AG20443 (cell line): ENCODE measurements around the gene FICD.

Source experiments
- DNase-seq: peaks from one replicate; pipeline ENCODE4 v3.0.0; 2012; ENCODE audit warnings: low spot score, mixed read lengths

Gene FICD

DNA sequence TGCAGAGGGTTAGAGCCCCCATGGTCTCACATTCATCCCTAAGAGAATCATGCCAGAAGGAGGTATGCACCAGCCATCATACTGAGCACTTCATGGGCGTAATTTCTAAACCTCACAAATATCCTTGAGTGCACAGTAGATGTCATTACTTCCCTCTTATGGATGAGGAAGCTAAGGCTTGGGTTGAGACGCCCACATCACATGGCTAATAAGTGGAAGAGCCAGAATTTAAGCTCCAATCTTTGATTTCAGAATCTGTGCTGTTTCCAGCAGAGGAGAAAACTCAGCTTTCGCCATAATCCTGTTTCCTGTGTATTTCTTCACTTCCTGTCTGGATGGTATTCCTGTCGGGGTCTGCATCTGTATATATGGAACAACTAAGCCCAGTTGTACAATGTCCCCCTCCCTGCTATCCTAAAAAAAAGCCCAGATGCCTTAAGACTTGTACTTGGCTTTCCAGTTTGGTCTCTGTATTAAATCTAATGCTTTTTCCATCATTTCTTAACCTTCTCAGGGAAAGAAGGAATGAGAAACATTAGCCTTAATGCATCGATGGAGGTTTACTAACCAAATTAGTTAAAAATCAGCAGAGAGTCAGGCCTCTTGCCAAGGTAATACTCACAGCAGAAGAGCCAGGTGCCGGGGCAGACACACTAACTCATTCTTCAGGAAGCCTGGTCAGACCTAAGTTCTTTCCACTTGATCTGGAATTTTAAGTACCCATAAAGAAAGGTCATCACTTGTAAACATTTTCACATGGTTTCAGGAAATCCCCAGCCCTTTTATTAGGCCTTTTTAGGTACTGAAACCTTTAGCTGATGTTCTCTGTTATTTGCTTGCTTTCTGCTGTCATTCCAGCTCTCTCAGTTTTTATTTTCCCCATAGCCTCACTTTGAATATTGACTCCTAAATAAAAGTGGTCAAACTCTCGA is 52.6 kb downstream of the FICD start:
- DNase-seq, result no peak

DNA sequence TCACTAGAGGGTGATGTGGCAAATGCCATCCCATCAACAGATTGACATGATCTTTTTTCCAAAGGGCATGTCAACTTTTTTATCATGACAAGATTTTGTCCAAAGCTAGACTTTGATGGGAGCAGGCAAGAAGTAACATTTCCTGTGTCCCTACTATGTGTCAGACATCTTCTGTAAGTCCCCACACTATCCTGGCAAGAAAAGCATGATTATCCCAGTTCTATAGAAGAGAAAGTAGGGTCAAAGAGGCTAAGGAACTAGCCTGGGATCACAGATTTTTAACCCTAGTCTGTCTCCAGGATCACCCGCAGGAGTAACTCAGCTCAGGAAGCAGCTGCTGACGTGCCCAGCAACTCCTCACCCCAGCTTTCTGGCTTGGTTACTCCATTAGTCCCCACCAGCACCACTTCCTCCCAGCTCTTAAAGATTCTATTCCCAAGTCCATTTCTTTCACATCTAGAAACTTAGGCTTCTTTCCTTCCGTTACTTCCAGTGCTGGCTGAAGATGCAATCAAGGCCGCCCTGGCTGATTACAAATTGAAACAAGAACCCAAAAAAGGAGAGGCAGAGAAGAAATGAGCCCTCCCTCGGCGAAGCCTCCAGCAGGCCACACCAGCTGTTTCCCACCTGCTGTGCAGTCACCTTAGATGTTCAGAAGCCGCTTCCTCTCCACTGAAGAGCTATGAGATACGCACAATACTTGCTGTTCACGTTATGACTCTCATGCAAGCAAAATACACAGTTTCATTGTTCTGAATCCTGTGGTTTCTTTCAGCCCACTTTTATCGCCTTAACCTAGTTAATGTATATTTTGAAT is 53.5 kb downstream of the FICD start:
- DNase-seq, result no peak
